Measurements from ENCODE around the gene STAM. TPM values are rescaled to one million over a fixed set of nuclear protein-coding genes. Genes with fewer than 3 reads are reported as not detected.

STAM gene
- total and polyA plus RNA-seq, 10 of the 15 experiments (the other 5 are each of a cell fraction or from before 2014, with no cell fraction given), result 8.8 to 15.9 (median 14.4) TPM

GRCh38 chr10:17758200-17758599, 114.2 kb downstream of the STAM start:
- Histone ChIP-seq H3K27me3 (replicated peaks in 1 of 2; ENCODE audit: control insufficient read depth in 2 of 2, insufficient read depth in 2 of 2, low read length in 1 of 2) (no peaks in the 10 kb centered on the region; a peak in 1 of 4 replicates), H3K9me3 (replicated peaks; ENCODE audit: control insufficient read depth, insufficient read depth, low read length) (no peaks in the 10 kb centered on the region), H4K20me1 (ENCODE audit: control insufficient read depth, insufficient read depth) (no peaks in the 10 kb centered on the region), H3K4me1 (ENCODE audit: control insufficient read depth, insufficient read depth, low read length) (peaks cover 13% of the 10 kb centered on the region), H3K4me2 (ENCODE audit: control insufficient read depth, insufficient read depth) (no peak overlapping the region), H3K9ac (ENCODE audit: control insufficient read depth, insufficient read depth, low read length) (no peak overlapping the region), H3K27ac (ENCODE audit: control insufficient read depth, insufficient read depth) (no peak overlapping the region), H3K79me2 (ENCODE audit: control insufficient read depth, insufficient read depth, low read length) (no peaks in the 10 kb centered on the region), H3K36me3 (ENCODE audit: control insufficient read depth in 2 of 2, insufficient read depth in 2 of 2, low read length in 1 of 2) (no peaks in the 10 kb centered on the region), H2AFZ (ENCODE audit: control insufficient read depth, low read depth, low read length) (no peak overlapping the region), H3K4me3 (no peak overlapping the region)
- SMC1A ChIA-PET (ENCODE audit: uncharacterized antibody, unreplicated experiment), result no interaction called here
- 20% methylated on average over 2 of the region's 2 CpGs for WGBS (ENCODE audit: insufficient coverage, insufficient replicate concordance, low lambda C conversion rate, missing lambda C conversion rate)
- CTCF ChIA-PET, result interaction anchor here (1.2 to 1.9 kb wide), 2 partner anchors 24 to 349 kb away, joined by 3 to 5 read pairs; no protein-coding TSS in a partner anchor
- no peak for ATAC-seq
- FAIRE-seq, result no peak
- POLR2A ChIA-PET, result no interaction called here
- TF ChIP-seq ATF7 (IDR thresholded peaks at IDR 0.05; ENCODE audit: low read depth) (no peak), ASH2L (IDR thresholded peaks at IDR 0.05; ENCODE audit: borderline replicate concordance, low read depth) (no peak), HDAC2 (IDR thresholded peaks at IDR 0.05) (no peak), HDAC6 (IDR thresholded peaks at IDR 0.05; ENCODE audit: unreplicated experiment) (no peak), ZNF217 (IDR thresholded peaks at IDR 0.05) (no peak), FOXK2 (IDR thresholded peaks at IDR 0.05) (no peak), MXI1 (IDR thresholded peaks at IDR 0.05; ENCODE audit: low read depth, low read length) (no peak), IRF3 (IDR thresholded peaks at IDR 0.05) (no peak), ZBTB4 (CRISPR knock-in tag; IDR thresholded peaks at IDR 0.05) (no peak), NFIC (IDR thresholded peaks at IDR 0.05; ENCODE audit: low read depth, low read length) (no peak), ZZZ3 (IDR thresholded peaks at IDR 0.05; ENCODE audit: control insufficient read depth, insufficient read length, low read depth) (no peak), SIX5 (IDR thresholded peaks at IDR 0.05; ENCODE audit: low read depth, low read length, severe bottlenecking) (no peak), PBX3 (IDR thresholded peaks at IDR 0.05; ENCODE audit: insufficient replicate concordance, low read depth, low read length) (no peak)
- in situ Hi-C loops (cut with MboI), result no loop called here
- no peak for DNase-seq (ENCODE audit: low read depth, low spot score)
- RAD21 ChIA-PET (ENCODE audit: unreplicated experiment), result interaction anchor here (1.2 kb wide), 1 partner anchor 152 kb away, joined by 3 read pairs; no protein-coding TSS in a partner anchor
- intact Hi-C loops (cut with micrococcal nuclease; ENCODE audit: unreplicated experiment), result no loop called here
- no TSS peak for BruUV-seq (replicated peaks)
